ENCODE data around the gene ARHGAP10.

The ARHGAP10 gene

GRCh38 chr4:147693218-147693617 is 38.7 kb upstream of the ARHGAP10 start:
- Histone ChIP-seq H3K27ac (ENCODE audit: low read length) (no peak overlapping the region), H3K79me2 (ENCODE audit: insufficient read depth, low read length) (no peaks in the 10 kb centered on the region), H3K4me3 (ENCODE audit: low read depth in 1 of 2, low read length in 2 of 2) (no peak overlapping the region), H4K20me1 (ENCODE audit: insufficient read depth, low read length) (no peaks in the 10 kb centered on the region), H3K9ac (ENCODE audit: low read depth, low read length) (no peak overlapping the region), H2AFZ (ENCODE audit: low read depth, low read length) (no peak overlapping the region), H3K4me1 (ENCODE audit: insufficient read depth, low read length) (peaks cover 21% of the 10 kb centered on the region), H3K27me3 (ENCODE audit: insufficient read depth, low read length, poor library complexity) (no peaks in the 10 kb centered on the region), H3K9me3 (ENCODE audit: insufficient read depth, low read length, severe bottlenecking) (no peaks in the 10 kb centered on the region), H3K4me2 (ENCODE audit: insufficient read depth, low read length) (no peak overlapping the region), H3K36me3 (ENCODE audit: insufficient read depth, low read length) (no peaks in the 10 kb centered on the region)
- ATAC-seq (ENCODE audit: insufficient read depth, low read depth) (no peak), DNase-seq (no peak)
- TF ChIP-seq CTCF (IDR thresholded peaks at IDR 0.05; ENCODE audit: borderline replicate concordance, extremely low read depth, low read length, poor library complexity, severe bottlenecking) (no peak), EZH2 (IDR thresholded peaks at IDR 0.05; ENCODE audit: borderline replicate concordance, low read depth, low read length, severe bottlenecking) (no peak)

GRCh38 chr4:147696866-147697265 is 35.0 kb upstream of the ARHGAP10 start:
- DNase-seq, result no peak

GRCh38 chr4:147704846-147705245 is 27.0 kb upstream of the ARHGAP10 start:
- TF ChIP-seq CTCF (IDR thresholded peaks at IDR 0.05; ENCODE audit: borderline replicate concordance, extremely low read depth, low read length, poor library complexity, severe bottlenecking), result no peak
- no peak for TF ChIP-seq EZH2 (IDR thresholded peaks at IDR 0.05; ENCODE audit: borderline replicate concordance, low read depth, low read length, severe bottlenecking)
- H3K4me2 ChIP-seq (ENCODE audit: insufficient read depth, low read length), result no peak overlapping the region
- H3K4me3 ChIP-seq (ENCODE audit: low read depth in 1 of 2, low read length in 2 of 2), result no peak overlapping the region
- H3K79me2 ChIP-seq (ENCODE audit: insufficient read depth, low read length), result no peaks in the 10 kb centered on the region
- H3K27me3 ChIP-seq (ENCODE audit: insufficient read depth, low read length, poor library complexity), result no peaks in the 10 kb centered on the region
- DNase-seq, result no peak
- H3K36me3 ChIP-seq (ENCODE audit: insufficient read depth, low read length), result no peaks in the 10 kb centered on the region
- no peak overlapping the region for H2AFZ ChIP-seq (ENCODE audit: low read depth, low read length)
- no peaks in the 10 kb centered on the region for H3K9me3 ChIP-seq (ENCODE audit: insufficient read depth, low read length, severe bottlenecking)
- H3K4me1 ChIP-seq (ENCODE audit: insufficient read depth, low read length), result no peaks in the 10 kb centered on the region
- H3K9ac ChIP-seq (ENCODE audit: low read depth, low read length), result no peak overlapping the region
- H3K27ac ChIP-seq (ENCODE audit: low read length), result no peak overlapping the region
- ATAC-seq (ENCODE audit: insufficient read depth, low read depth), result no peak
- no peaks in the 10 kb centered on the region for H4K20me1 ChIP-seq (ENCODE audit: insufficient read depth, low read length)

More at GRCh38 chr4:147696866-147697265, 35.0 kb upstream of the ARHGAP10 start:
- H3K27me3 ChIP-seq (ENCODE audit: insufficient read depth, low read length, poor library complexity), result no peaks in the 10 kb centered on the region
- H3K79me2 ChIP-seq (ENCODE audit: insufficient read depth, low read length), result no peaks in the 10 kb centered on the region
- H3K36me3 ChIP-seq (ENCODE audit: insufficient read depth, low read length), result no peaks in the 10 kb centered on the region
- no peak for TF ChIP-seq CTCF (IDR thresholded peaks at IDR 0.05; ENCODE audit: borderline replicate concordance, extremely low read depth, low read length, poor library complexity, severe bottlenecking)
- no peak for TF ChIP-seq EZH2 (IDR thresholded peaks at IDR 0.05; ENCODE audit: borderline replicate concordance, low read depth, low read length, severe bottlenecking)
- H3K9ac ChIP-seq (ENCODE audit: low read depth, low read length), result no peak overlapping the region
- ATAC-seq (ENCODE audit: insufficient read depth, low read depth), result no peak
- H3K4me1 ChIP-seq (ENCODE audit: insufficient read depth, low read length), result no peaks in the 10 kb centered on the region
- no peaks in the 10 kb centered on the region for H3K9me3 ChIP-seq (ENCODE audit: insufficient read depth, low read length, severe bottlenecking)
- no peak overlapping the region for H3K27ac ChIP-seq (ENCODE audit: low read length)
- no peak overlapping the region for H2AFZ ChIP-seq (ENCODE audit: low read depth, low read length)
- H4K20me1 ChIP-seq (ENCODE audit: insufficient read depth, low read length), result no peaks in the 10 kb centered on the region
- no peak overlapping the region for H3K4me2 ChIP-seq (ENCODE audit: insufficient read depth, low read length)
- no peak overlapping the region for H3K4me3 ChIP-seq (ENCODE audit: low read depth in 1 of 2, low read length in 2 of 2)

All from DND-41 (cell line).